HUES64 (cell line): ENCODE results near the gene DYNLRB1. TPM values are rescaled to one million over a fixed set of nuclear protein-coding genes. Genes with fewer than 3 reads are reported as not detected.
"Not testable (repeated sequence)": the region's sequence is repeated elsewhere in the genome, so short reads cannot be mapped to it uniquely, and the experiment has no call there.

Experiments used
- H3K27ac ChIP-seq: 2 replicates; pipeline ENCODE4 v1.7.0; 2013; ENCODE audit warnings: low read depth, low read length, inconsistent platforms
- H3K27me3 ChIP-seq: 2 replicates; pipeline ENCODE4 v1.6.1; 2013; ENCODE audit warnings: mild to moderate bottlenecking, low read length; ENCODE audit not compliant: insufficient read depth
- H3K36me3 ChIP-seq: 2 replicates; pipeline ENCODE4 v1.6.1; 2013; ENCODE audit warnings: mild to moderate bottlenecking, low read length; ENCODE audit not compliant: insufficient read depth
- H3K4me1 ChIP-seq: 2 replicates; pipeline ENCODE4 v1.6.1; 2013; ENCODE audit warnings: mild to moderate bottlenecking, low read length, moderate library complexity; ENCODE audit not compliant: insufficient read depth
- H3K4me3 ChIP-seq: 2 replicates; pipeline ENCODE4 v1.5.1; 2013; ENCODE audit warnings: mild to moderate bottlenecking, low read length, moderate library complexity
- H3K9ac ChIP-seq: 2 replicates; pipeline ENCODE4 v1.6.1; 2013; ENCODE audit warnings: mild to moderate bottlenecking, low read depth, low read length
- H3K9me3 ChIP-seq: 2 replicates; pipeline ENCODE4 v1.6.1; 2013; ENCODE audit warnings: low read depth, low read length; ENCODE audit not compliant: insufficient read depth
- WGBS: fragments of 150-250, 120-280 bp; methylation state at CpG from one replicate; pipeline ENCODE4 v1.1.7; 2013; ENCODE audit warnings: missing lambda C conversion rate; 5-methylcytosine and 5-hydroxymethylcytosine counted together
- polyA plus RNA-seq, 2 experiments: library from polyadenylated mRNA; stranded (reverse); fragments of 50-300 nt; gene quantifications; one replicate each; pipeline ENCODE4 v1.2.3, GENCODE V29; 2013

The DYNLRB1 gene
- polyA plus RNA-seq (2013, experiment 1 of 2), result 137 TPM
- polyA plus RNA-seq (2013, experiment 2 of 2), result 169 TPM

DNA sequence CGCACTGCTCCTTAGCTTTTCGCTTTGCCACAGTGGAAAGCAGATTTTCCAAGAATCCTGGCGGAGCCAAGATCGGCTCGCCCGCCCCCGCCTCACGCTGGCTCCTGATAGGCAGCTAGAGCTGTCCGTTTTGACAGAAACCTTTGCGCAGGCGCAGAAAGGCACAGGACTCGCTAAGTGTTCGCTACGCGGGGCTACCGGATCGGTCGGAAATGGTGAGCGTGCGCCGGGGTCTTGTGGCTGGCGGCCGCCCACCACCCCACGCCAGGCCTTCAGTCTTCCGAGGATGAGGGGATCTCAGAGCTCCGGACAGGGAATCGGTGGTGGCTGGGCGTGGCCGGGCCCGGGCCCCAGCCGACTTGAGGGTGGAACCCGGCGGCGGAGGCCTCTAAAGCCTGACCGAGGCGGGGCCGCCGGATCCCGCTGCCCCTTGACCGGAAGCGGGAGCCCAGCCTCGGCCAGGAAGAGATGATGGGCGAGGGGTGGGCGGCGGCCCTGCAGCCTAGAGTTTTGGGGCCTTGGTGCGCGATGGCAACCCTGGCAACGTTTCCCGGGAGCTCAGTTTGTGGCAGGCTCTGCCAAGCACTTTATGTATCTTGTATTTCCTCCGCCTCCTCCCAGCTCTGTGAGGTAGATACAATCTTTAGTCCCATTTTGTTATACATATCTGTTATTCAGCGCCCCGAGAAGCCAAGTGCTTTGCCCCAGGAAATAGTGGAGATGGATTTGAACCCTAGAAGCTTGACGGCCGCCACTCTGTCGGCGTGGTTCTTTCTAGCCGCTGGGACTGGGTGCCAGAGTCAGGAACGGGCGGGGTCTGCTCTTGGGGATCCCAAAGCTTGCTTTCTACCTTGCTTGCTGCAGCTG lies at the start of gene DYNLRB1:
Gene DYNLRB1 (plus strand): TSS at position 176 of the 867 bp plus-strand sequence. CDS start 37 bp downstream, at position 213.
- no peaks in the 10 kb centered on the region for H3K27me3 ChIP-seq
- peaks cover 9% of the 10 kb centered on the region; the same call in 1 of the 2 replicates for H3K4me1 ChIP-seq
- under 1% methylated on average over 59 of the region's 59 CpGs for WGBS
- H3K4me3 ChIP-seq, result peak within 1 kb of the TSS; percentile 95
- peaks cover 16% of the 10 kb centered on the region for H3K36me3 ChIP-seq
- peak within 1 kb of the TSS; percentile 80 for H3K9ac ChIP-seq
- H3K27ac ChIP-seq, result peak within 1 kb of the TSS; percentile 93
- no peaks in the 10 kb centered on the region for H3K9me3 ChIP-seq

DNA sequence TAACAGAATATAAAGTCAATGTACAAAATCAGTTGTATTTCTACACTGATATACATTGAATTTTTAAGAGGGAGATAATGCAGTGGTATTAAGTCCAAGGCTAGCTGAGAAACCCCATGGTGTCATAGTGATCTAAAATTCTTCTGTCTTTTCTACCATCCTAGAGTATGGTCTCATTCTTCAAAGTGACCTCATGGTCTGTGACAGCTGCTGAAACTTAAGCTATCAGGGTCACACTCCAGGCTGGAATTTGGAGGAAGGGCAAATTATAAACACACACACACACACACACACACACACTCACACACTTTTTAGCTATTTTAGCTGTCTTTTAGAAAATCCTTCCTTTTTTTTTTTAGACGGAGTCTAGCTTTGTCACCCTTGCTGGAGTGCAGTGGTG lies 47.3 kb upstream of the DYNLRB1 start:
- Histone ChIP-seq H3K36me3 (peaks cover 45% of the 10 kb centered on the region), H3K27me3 (no peaks in the 10 kb centered on the region), H3K9ac (no peak overlapping the region), H3K9me3 (no peaks in the 10 kb centered on the region), H3K27ac (no peak overlapping the region), H3K4me1 (no peaks in the 10 kb centered on the region), H3K4me3 (no peak overlapping the region)
- 96% methylated on average over 1 of the region's 1 CpG for WGBS

DNA sequence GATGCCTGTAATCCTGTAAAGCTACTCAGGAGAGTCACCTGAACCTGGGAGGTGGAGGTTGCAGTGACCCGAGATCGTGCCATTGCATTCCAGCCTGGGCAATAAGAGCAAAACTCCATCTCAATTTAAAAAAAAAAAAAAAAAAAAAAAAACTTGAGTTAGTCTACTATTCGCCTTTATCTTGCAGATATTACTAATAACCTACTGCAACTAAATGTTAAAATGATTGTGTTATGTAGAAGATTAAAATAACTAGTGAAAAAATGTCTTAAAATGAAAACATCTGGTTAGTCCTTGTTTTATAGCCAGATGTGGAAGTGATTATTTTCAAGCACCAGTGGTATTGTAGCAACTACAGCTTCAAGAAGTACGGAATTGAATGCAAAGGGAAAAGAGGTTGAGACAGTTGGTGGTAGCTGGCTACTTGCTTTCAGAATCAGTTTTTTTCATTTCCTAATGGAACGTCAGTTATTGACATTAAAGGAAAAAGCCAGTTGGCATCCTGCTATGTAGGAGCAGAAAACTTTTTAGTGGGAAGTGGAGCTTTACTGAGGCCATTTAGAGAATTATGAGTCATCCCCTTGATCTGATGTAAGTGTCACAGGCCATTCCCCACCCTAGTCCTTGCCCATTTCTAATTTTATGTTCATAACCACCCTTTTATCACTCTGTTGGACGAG lies 43.8 kb upstream of the DYNLRB1 start:
- no peaks in the 10 kb centered on the region for H3K27me3 ChIP-seq
- H3K4me1 ChIP-seq, result no peaks in the 10 kb centered on the region
- H3K9ac ChIP-seq, result no peak overlapping the region
- no peak overlapping the region for H3K4me3 ChIP-seq
- no peaks in the 10 kb centered on the region for H3K9me3 ChIP-seq
- no peak overlapping the region for H3K27ac ChIP-seq
- H3K36me3 ChIP-seq, result peaks cover 49% of the 10 kb centered on the region
- WGBS, result 95% methylated on average over 5 of the region's 6 CpGs

DNA sequence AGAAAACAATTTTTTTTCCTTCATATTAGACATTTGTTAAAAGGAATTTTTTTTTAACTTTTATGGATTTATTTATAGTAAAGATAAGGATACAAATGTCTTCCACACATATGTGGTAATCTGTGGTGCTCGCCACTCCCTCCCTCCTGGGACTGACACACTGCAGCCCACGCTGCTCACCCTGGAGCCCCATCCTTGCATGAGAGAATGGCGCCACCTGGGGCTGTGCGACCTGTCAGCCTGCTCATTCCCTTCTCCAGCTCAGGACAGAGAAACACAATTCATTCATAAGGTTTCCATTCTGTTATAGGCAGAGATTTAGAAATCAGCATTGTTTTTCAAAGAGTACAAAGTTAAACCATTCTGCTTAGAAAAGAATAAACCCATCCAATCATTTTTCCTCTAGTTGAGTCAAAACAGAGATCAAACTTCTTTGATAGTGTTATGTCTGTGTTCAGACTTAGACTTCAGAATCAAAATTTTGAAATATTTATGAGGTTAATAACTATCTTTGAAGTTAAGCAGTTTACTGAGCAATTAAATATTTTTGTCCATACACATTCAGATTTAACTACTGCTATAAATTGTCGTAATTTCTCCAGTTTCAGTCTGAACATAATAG lies 42.8 kb upstream of the DYNLRB1 start:
- Histone ChIP-seq H3K27me3 (no peaks in the 10 kb centered on the region), H3K36me3 (peaks cover 59% of the 10 kb centered on the region), H3K4me3 (no peak overlapping the region), H3K27ac (no peak overlapping the region), H3K9me3 (no peaks in the 10 kb centered on the region), H3K4me1 (no peaks in the 10 kb centered on the region), H3K9ac (no peak overlapping the region)
- WGBS, result 83% methylated on average over 5 of the region's 5 CpGs

DNA sequence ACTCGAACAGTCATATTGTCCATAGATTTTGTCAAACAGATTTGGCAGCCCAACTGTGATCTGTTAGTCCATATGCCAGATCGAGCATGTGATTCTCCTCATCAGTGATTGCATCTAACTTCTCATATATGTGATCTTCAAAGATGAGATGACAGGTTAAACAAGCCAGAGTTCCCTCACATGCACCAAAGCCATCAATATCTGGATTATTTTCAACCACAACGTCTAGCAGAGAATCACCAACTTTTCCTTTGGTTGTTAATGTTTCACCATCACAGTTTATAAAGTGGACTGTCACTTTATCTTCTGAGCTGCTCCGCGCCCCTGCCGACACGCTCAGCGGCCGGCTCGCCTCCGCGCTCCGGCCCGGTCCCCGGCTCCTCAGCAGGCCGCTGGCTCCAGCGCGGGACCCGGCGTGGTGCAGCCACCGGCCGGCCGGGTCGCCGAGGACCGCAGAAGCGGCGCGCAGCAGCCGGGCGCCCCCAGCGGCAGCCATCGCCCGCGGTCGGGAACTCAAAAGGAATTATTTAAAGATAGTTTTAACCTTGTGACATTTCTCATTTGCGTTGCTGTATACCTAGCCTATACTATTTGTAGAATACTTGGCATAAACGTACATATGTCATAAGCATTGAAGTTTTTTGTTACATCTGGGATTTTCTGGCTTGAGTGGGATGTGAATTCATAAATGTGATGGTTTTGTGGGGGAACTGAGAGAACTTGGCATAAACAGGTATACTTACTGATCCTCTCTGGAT lies 40.1 kb upstream of the DYNLRB1 start:
- WGBS, result 93% methylated on average over 38 of the region's 38 CpGs
- Histone ChIP-seq H3K27me3 (no peaks in the 10 kb centered on the region), H3K36me3 (peaks cover 70% of the 10 kb centered on the region)

DNA sequence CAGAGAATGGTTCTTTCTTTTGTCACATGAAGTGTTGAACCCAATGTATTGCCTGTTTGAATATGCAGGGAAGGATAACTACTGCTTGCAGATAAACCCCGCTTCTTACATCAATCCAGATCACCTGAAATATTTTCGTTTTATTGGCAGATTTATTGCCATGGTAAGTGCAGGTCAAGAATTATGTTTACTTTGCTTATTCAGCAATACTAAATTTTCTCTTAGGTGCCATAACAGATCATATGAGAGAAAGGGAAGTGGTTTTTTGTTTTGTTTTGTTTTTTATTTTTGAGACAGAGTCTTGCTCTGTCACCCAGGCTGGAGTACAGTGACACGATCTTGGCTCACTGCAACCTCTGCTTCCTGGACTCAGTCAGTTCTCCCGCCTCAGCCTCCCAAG lies 36.6 kb upstream of the DYNLRB1 start:
- Histone ChIP-seq H3K27me3 (no peaks in the 10 kb centered on the region), H3K4me3 (no peak overlapping the region), H3K9me3 (peaks cover 8% of the 10 kb centered on the region), H3K27ac (no peak overlapping the region), H3K36me3 (peaks cover 85% of the 10 kb centered on the region), H3K9ac (no peak overlapping the region), H3K4me1 (no peaks in the 10 kb centered on the region)
- whole genome bisulfite sequencing, result 97% methylated on average over 4 of the region's 4 CpGs

More for the DNA sequence above, 40.1 kb upstream of the DYNLRB1 start:
- Histone ChIP-seq H3K9ac (no peak overlapping the region), H3K4me3 (no peak overlapping the region), H3K9me3 (peaks cover 3% of the 10 kb centered on the region; the same call in 1 of the 2 replicates), H3K27ac (no peak overlapping the region), H3K4me1 (no peaks in the 10 kb centered on the region)

DNA sequence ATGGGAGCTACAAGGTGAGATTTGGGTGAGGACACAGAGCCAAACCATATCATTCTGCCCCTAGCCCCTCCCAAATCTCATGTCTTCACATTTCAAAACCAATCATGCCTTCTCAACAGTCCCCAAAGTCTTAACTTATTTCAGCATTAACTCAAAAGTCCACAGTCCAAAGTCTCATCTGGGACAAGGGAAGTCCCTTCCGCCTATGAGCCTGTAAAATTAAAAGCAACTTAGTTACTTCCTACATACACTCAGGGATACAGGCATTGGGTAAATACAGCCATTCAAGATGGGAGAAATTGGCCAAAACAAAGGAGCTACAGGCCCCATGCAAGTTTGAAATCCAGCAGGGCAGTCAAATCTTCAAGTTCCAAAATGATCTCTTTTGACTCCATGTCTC lies 34.1 kb upstream of the DYNLRB1 start:
- WGBS, result 0% methylated on average over 1 of the region's 1 CpG
- H3K9me3 ChIP-seq, H3K27me3 ChIP-seq, H3K4me1 ChIP-seq, H3K27ac ChIP-seq, H3K9ac ChIP-seq, H3K4me3 ChIP-seq: not testable (repeated sequence)
- H3K36me3 ChIP-seq, result peaks cover 83% of the 10 kb centered on the region

DNA sequence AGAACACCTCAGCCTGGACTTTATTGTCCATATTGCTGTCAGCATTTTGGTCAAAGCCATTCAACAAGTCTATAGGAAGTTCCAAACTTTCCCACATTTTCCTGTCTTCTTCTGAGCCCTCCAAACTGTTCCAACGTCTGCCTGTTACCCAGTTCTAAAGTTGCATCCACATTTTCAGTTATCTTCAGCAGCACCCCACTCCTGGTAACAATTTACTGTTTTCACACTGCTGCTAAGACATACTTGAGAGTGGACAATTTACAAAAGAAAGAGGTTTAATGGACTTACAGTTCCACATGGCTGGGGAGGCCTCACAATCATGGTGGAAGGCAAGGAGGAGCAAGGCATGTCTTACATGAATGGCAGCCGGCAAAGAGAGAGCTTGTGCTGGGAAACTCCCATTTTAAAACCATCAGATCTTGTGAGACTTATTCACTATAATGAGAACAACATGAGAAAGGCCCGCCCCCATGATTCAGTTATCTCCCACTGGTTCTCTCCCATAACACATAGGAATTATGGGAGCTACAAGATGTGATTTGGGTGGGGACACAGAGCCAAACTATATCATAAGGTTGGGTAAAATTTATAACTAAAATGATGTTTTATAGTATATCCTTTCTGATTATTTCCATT lies 32.5 kb upstream of the DYNLRB1 start:
- H3K4me1 ChIP-seq, H3K4me3 ChIP-seq, H3K27ac ChIP-seq, H3K27me3 ChIP-seq, H3K9ac ChIP-seq, H3K9me3 ChIP-seq: not testable (repeated sequence)
- 96% methylated on average over 2 of the region's 3 CpGs for WGBS
- peaks cover 85% of the 10 kb centered on the region for H3K36me3 ChIP-seq

DNA sequence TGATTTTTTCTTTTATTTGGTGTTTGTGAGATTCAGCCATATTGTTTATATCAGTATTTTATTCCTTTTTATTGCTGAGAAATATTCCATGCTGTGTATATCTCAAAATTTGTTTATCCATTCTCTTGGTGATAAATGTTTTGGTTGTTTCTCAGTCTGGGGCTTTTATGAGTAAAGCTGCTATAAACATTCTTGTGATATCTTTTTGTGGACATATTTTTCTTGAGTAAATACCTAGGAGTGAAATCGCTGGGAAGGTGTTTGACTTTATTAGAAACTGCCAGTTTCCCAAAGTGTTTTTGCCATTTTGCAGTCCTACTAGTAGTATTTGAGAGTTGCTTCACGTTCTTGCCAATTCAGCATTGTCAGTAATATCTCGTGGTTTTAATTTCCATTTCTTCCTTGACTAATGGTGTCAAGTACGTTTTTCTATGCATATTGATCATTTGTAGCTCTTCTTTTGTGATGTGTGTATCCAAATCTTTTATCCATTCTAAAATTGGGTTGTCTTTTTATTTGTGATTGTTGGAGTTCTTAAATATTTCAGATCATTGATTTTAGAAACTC lies 31.1 kb upstream of the DYNLRB1 start:
- WGBS, result 92% methylated on average over 4 of the region's 4 CpGs
- no peak overlapping the region for H3K4me3 ChIP-seq

DNA sequence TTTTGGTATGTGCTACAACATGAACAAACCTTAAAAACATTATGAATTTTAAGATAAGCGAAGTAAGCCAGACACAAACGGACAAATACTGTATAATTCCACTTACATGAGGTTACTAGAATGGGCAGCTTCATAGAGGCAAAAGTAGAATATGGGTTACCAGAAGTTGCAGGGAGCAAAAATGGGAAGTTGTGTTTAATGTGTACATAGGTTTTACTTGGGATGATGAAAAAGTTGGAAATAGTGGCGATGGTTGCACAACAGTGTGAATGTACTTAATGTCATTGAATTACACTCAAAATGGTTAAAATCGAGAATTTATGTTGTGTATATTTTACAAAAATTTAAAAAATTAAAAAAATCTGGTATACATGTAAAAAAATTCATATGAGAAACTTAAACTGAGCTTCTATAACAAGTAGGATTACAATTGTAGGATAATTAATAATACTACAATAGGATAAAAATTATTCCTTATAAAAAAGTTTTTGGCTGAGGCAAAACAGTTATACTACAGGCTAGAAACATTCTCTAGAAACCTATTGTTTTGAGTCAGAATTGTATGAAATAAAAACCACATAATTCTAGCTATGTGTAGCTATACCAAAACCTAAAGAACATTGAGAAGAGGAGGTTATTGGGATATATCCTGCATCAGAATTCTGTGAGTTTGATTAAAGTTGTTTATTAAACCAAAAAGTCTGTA lies 24.8 kb upstream of the DYNLRB1 start:
- WGBS, result 95% methylated on average over 3 of the region's 4 CpGs

More for the DNA sequence above, 31.1 kb upstream of the DYNLRB1 start:
- peaks cover 8% of the 10 kb centered on the region for H3K9me3 ChIP-seq
- no peak overlapping the region for H3K9ac ChIP-seq
- H3K4me1 ChIP-seq, result no peaks in the 10 kb centered on the region
- H3K27ac ChIP-seq, result no peak overlapping the region
- H3K36me3 ChIP-seq, result peaks cover 85% of the 10 kb centered on the region
- H3K27me3 ChIP-seq, result no peaks in the 10 kb centered on the region

More for the DNA sequence above, 24.8 kb upstream of the DYNLRB1 start:
- no peaks in the 10 kb centered on the region for H3K4me1 ChIP-seq
- no peaks in the 10 kb centered on the region for H3K27me3 ChIP-seq
- no peak overlapping the region for H3K4me3 ChIP-seq
- H3K27ac ChIP-seq, result no peak overlapping the region
- H3K9ac ChIP-seq, result no peak overlapping the region
- peaks cover 93% of the 10 kb centered on the region for H3K36me3 ChIP-seq
- H3K9me3 ChIP-seq, result no peaks in the 10 kb centered on the region
